IMR-90 (cell line): ENCODE data around the gene FOXI1. TPM values are rescaled to one million over a fixed set of nuclear protein-coding genes. Genes with fewer than 3 reads are reported as not detected.

Experiments
- ATAC-seq: fragments of 200-7000 bp; cut with Tn5 transposase; 2 replicates; pipeline ENCODE4 v1.9.1; 2020; ENCODE audit warnings: low read depth, mild to moderate bottlenecking, moderate library complexity
- Bru-seq: library from RNA; stranded (reverse); fragments of 400-500 nt; gene quantifications from one replicate; lab custom pipeline; 2021; lab: Mats Ljungman, UMichigan
- BruChase-seq, 2 experiments: library from RNA; stranded (reverse); fragments of 400-500 nt; gene quantifications; one replicate each; lab custom pipeline; 2021; lab: Mats Ljungman, UMichigan
- BruUV-seq: library from RNA; stranded (reverse); fragments of 400-500 nt; replicated peaks from 2 replicates; lab custom pipeline; 2021; lab: Mats Ljungman, UMichigan
- CTCF ChIA-PET: fragments of 300-600 bp; formaldehyde crosslinking; extraction: SDS; loops from one replicate; lab custom pipeline; 2021; ENCODE audit warnings: antibody characterized with exemption; lab: Yijun Ruan, JAX
- POLR2A ChIA-PET: fragments of 300-600 bp; sonication (Branson Sonifier 250); formaldehyde crosslinking; loops from one replicate; lab custom pipeline; 2022; ENCODE audit warnings: antibody characterized with exemption; ENCODE audit not compliant: unreplicated experiment; lab: Charles Lee
- DNase-seq: peaks from one replicate; pipeline ENCODE4 v3.0.0; 2013
- H2AFZ ChIP-seq: replicated peaks from 2 replicates; pipeline ENCODE3; 2013; ENCODE audit warnings: low read length, mild to moderate bottlenecking; ENCODE audit not compliant: poor library complexity
- H2AK5ac ChIP-seq: 2 replicates; pipeline ENCODE4 v1.6.1; 2013; ENCODE audit warnings: low read depth, low read length, inconsistent platforms
- H2AK9ac ChIP-seq: replicated peaks from 2 replicates; pipeline ENCODE3; 2013; ENCODE audit warnings: mild to moderate bottlenecking, low read depth, low read length, moderate library complexity; ENCODE audit not compliant: poor library complexity
- H2BK120ac ChIP-seq: 2 replicates; pipeline ENCODE4 v1.6.1; 2013; ENCODE audit warnings: low read depth, low read length, inconsistent platforms
- H2BK15ac ChIP-seq: 3 replicates; pipeline ENCODE4 v1.6.1; 2013; ENCODE audit warnings: low read depth, low read length, inconsistent platforms
- H2BK20ac ChIP-seq: 2 replicates; pipeline ENCODE4 v1.6.1; 2013; ENCODE audit warnings: low read depth, mild to moderate bottlenecking, inconsistent platforms, low read length, moderate library complexity
- H2BK5ac ChIP-seq: 2 replicates; pipeline ENCODE4 v1.6.1; 2013; ENCODE audit warnings: mild to moderate bottlenecking, low read depth, low read length, inconsistent platforms; ENCODE audit not compliant: poor library complexity, severe bottlenecking
- H3K14ac ChIP-seq: replicated peaks from 2 replicates; pipeline ENCODE4 v1.6.1; 2013; ENCODE audit warnings: low read depth, low read length, inconsistent platforms
- H3K18ac ChIP-seq: 2 replicates; pipeline ENCODE4 v1.6.1; 2013; ENCODE audit warnings: low read depth, low read length, control low read depth
- H3K23ac ChIP-seq: 2 replicates; pipeline ENCODE4 v1.6.1; 2013; ENCODE audit warnings: low read depth, low read length, inconsistent platforms
- H3K27ac ChIP-seq: 2 replicates; pipeline ENCODE4 v1.5.1; 2013; ENCODE audit warnings: mild to moderate bottlenecking, control low read depth, low read length; ENCODE audit not compliant: insufficient read depth
- H3K27me3 ChIP-seq: 2 replicates; pipeline ENCODE4 v1.6.1; 2013; ENCODE audit warnings: low read length; ENCODE audit not compliant: control insufficient read depth, insufficient read depth
- H3K36me3 ChIP-seq: 2 replicates; pipeline ENCODE4 v1.6.1; 2013; ENCODE audit warnings: low read length, mixed read lengths; ENCODE audit not compliant: control insufficient read depth, insufficient read depth
- H3K4ac ChIP-seq: 2 replicates; pipeline ENCODE4 v1.6.1; 2013; ENCODE audit warnings: low read depth, low read length, inconsistent platforms
- H3K4me1 ChIP-seq: 2 replicates; pipeline ENCODE4 v1.6.1; 2013; ENCODE audit warnings: low read length, mixed read lengths; ENCODE audit not compliant: control insufficient read depth, insufficient read depth
- H3K4me2 ChIP-seq: 2 replicates; pipeline ENCODE4 v1.6.1; 2013; ENCODE audit warnings: low read depth, mild to moderate bottlenecking, control low read depth, low read length, moderate library complexity
- H3K4me3 ChIP-seq: 2 replicates; pipeline ENCODE4 v1.5.1; 2013; ENCODE audit warnings: low read depth, mild to moderate bottlenecking, control low read depth, low read length, moderate library complexity; ENCODE audit not compliant: insufficient read depth
- H3K56ac ChIP-seq: 2 replicates; pipeline ENCODE4 v1.6.1; 2013; ENCODE audit warnings: low read length, inconsistent platforms; ENCODE audit not compliant: insufficient read depth; ENCODE audit errors: extremely low read depth
- H3K79me1 ChIP-seq, 2 experiments: 2 replicates each; pipeline ENCODE4 v1.6.1; 2013; ENCODE audit warnings: low read length in 2 of 2, inconsistent platforms in 1 of 2, low read depth in 1 of 2
- H3K9ac ChIP-seq: 2 replicates; pipeline ENCODE4 v1.6.1; 2013; ENCODE audit warnings: low read depth, low read length, control low read depth
- H3K9me1 ChIP-seq: 2 replicates; pipeline ENCODE4 v1.6.1; 2013; ENCODE audit warnings: low read length, inconsistent platforms; ENCODE audit not compliant: insufficient read depth
- H3K9me3 ChIP-seq: 2 replicates; pipeline ENCODE4 v1.6.1; 2013; ENCODE audit warnings: low read length; ENCODE audit not compliant: control insufficient read depth, insufficient read depth
- H4K20me1 ChIP-seq: 2 replicates; pipeline ENCODE4 v1.6.1; 2013; ENCODE audit warnings: low read length, inconsistent platforms; ENCODE audit not compliant: insufficient read depth
- H4K5ac ChIP-seq: 2 replicates; pipeline ENCODE4 v1.6.1; 2013; ENCODE audit warnings: mild to moderate bottlenecking, low read depth, low read length, control low read depth
- H4K8ac ChIP-seq, 2 experiments: 2 replicates each; pipeline ENCODE4 v1.6.1; 2013; ENCODE audit warnings: low read depth in 2 of 2, low read length in 2 of 2, control low read depth in 1 of 2, inconsistent platforms in 1 of 2
- H4K91ac ChIP-seq: 2 replicates; pipeline ENCODE4 v1.6.1; 2013; ENCODE audit warnings: low read depth, low read length, inconsistent platforms; ENCODE audit not compliant: insufficient read depth
- CTCF ChIP-seq: conservative IDR thresholded peaks from 2 replicates; pipeline ENCODE4 v1.5.1; 2012; ENCODE audit warnings: mild to moderate bottlenecking, low read depth, low read length, improper control_type of control experiment
- ELK1 ChIP-seq: fragments of 150-350 bp; IDR thresholded peaks from 2 replicates; pipeline ENCODE4 v1.6.1; 2016; ENCODE audit warnings: low read depth, mild to moderate bottlenecking, low read length, moderate library complexity, borderline replicate concordance
- WGBS, 2 experiments: methylation state at CpG; one replicate each; pipeline versions ENCODE4 v1.1.5 to v1.1.7; 2013; ENCODE audit warnings: missing lambda C conversion rate in 2 of 2; ENCODE audit not compliant: insufficient read length in 1 of 2; ENCODE audit errors: extremely low coverage in 2 of 2; 5-methylcytosine and 5-hydroxymethylcytosine counted together
- dilution Hi-C: fragments of 300-500 bp; cut with HindIII; formaldehyde crosslinking; loops from one replicate; pipeline ENCODE4 v1.14.3; 2018; ENCODE audit warnings: low sequenced_read_pairs; ENCODE audit not compliant: unreplicated experiment
- in situ Hi-C: fragments of 300-500 bp; cut with MboI; formaldehyde crosslinking; loops from 3 replicates; pipeline ENCODE4 v1.14.3; 2019; ENCODE audit warnings: low sequenced_read_pairs, inconsistent platforms, mixed read lengths
- intact Hi-C: fragments of 100-400 bp; cut with micrococcal nuclease; formaldehyde crosslinking; loops from 2 replicates; pipeline ENCODE4 v1.10.0; 2022
- long read RNA-seq: library from polyadenylated mRNA; unstranded; transcript quantifications from one replicate; pipeline ENCODE4 v2.0.0, GENCODE V29; 2021; ENCODE audit not compliant: unreplicated experiment
- polyA plus RNA-seq, 3 experiments: library from polyadenylated mRNA; depleted of rRNA; stranded (reverse); fragments of >200 nt; gene quantifications; 2 replicates each; pipeline ENCODE4 v1.2.3, GENCODE V29; 2012; ENCODE audit warnings: low replicate concordance in 1 of 3
- total RNA-seq: library from RNA; depleted of rRNA; stranded (reverse); fragments of >200 nt; gene quantifications from 2 replicates; pipeline ENCODE4 v1.2.3, GENCODE V29; 2012; rRNA removed
- TF ChIP-seq, protein P1 (sequence below): fragments of 150-350 bp; IDR thresholded peaks from 2 replicates; pipeline ENCODE4 v1.6.1; 2017; ENCODE audit warnings: mild to moderate bottlenecking, antibody characterized with exemption, low read length, low read depth

FOXI1 gene
- total RNA-seq (not detected in 2 replicates), polyA plus RNA-seq (2012; rRNA removed) (not detected in 2 replicates), Bru-seq, nascent RNA (not detected), BruChase-seq, experiment 1, labeled RNA remaining after a 6-hour chase (not detected), BruChase-seq, experiment 2, labeled RNA remaining after a 2-hour chase (percentile 13 among the genes with signal in this experiment)
- not detected in 2 replicates for polyA plus RNA-seq (2012; cell fraction: cytosol; rRNA removed)
- polyA plus RNA-seq (2012; cell fraction: nucleus; rRNA removed; ENCODE audit: low replicate concordance): not detected in 2 replicates
- long read RNA-seq: 0 reads

DNA sequence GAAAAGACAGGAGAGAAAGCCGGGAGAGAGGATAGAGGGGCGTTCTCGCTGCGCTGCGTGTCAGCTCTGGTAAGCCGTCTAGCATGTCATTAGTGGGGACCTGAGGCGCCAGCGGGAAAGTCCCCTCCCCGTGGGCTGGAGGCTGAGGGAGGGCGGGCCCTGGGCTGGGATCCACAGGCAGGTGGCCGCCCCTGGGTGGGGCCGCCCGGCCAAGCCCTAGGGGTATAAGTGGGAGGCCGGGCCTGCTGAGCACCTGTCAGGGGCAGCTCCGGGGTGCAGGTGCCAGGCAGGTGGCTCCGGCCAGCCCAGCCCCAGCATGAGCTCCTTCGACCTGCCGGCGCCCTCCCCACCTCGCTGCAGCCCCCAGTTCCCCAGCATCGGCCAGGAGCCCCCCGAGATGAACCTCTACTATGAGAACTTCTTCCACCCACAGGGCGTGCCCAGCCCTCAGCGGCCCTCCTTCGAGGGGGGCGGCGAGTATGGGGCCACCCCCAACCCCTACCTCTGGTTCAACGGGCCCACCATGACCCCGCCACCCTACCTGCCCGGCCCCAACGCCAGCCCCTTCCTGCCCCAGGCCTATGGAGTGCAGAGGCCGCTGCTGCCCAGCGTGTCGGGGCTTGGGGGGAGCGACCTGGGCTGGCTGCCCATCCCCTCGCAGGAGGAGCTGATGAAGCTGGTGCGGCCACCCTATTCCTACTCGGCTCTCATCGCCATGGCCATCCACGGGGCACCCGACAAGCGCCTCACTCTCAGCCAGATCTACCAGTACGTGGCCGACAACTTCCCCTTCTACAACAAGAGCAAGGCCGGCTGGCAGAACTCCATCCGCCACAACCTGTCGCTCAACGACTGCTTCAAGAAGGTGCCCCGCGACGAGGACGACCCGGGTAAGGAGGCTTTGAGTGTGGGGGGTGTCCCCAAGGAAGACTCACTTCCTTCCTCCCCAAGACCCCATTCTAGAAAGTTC lies at the start of gene FOXI1:
Gene FOXI1, plus strand, starts transcription at position 256 of the 970 bp plus-strand sequence. Its CDS starts 61 bp downstream, at position 317.
- no peak within 1 kb of the TSS for H2BK20ac ChIP-seq
- WGBS, 2 experiments: 88% methylated on average over 9 of the region's 53 CpGs; no CpG with 5 or more reads in 1 of the 2 experiments
- no peak within 1 kb of the TSS for H4K91ac ChIP-seq
- POLR2A ChIA-PET: no interaction called here
- H3K27me3 ChIP-seq: no peaks in the 10 kb centered on the region; the same call in 1 of the 2 replicates
- no peaks in the 10 kb centered on the region for H4K20me1 ChIP-seq
- no peak within 1 kb of the TSS for H2BK15ac ChIP-seq
- no TSS peak for BruUV-seq
- intact Hi-C loops (no loop called here), dilution Hi-C loops (no loop called here), in situ Hi-C loops (no loop called here)
- no peak within 1 kb of the TSS for H3K9ac ChIP-seq
- ATAC-seq (no peak), DNase-seq (no peak)
- no peak within 1 kb of the TSS for H3K18ac ChIP-seq
- CTCF ChIA-PET: no interaction called here
- no peak within 1 kb of the TSS for H3K4me2 ChIP-seq
- H3K9me1 ChIP-seq: no peaks in the 10 kb centered on the region
- H3K9me3 ChIP-seq: no peaks in the 10 kb centered on the region
- no peak within 1 kb of the TSS for H3K56ac ChIP-seq
- no peak for TF ChIP-seq ELK1
- TF ChIP-seq CTCF: no peak
- TF ChIP-seq, protein P1, sequence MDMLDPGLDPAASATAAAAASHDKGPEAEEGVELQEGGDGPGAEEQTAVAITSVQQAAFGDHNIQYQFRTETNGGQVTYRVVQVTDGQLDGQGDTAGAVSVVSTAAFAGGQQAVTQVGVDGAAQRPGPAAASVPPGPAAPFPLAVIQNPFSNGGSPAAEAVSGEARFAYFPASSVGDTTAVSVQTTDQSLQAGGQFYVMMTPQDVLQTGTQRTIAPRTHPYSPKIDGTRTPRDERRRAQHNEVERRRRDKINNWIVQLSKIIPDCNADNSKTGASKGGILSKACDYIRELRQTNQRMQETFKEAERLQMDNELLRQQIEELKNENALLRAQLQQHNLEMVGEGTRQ: no peak
- H3K27ac ChIP-seq: no peak within 1 kb of the TSS
- no peak within 1 kb of the TSS for H3K4me3 ChIP-seq
- no peak within 1 kb of the TSS for H3K4ac ChIP-seq
- no peaks in the 10 kb centered on the region for H3K79me1 ChIP-seq
- no peaks in the 10 kb centered on the region for H3K36me3 ChIP-seq
- H2AFZ ChIP-seq: no peak within 1 kb of the TSS
- H3K4me1 ChIP-seq: no peaks in the 10 kb centered on the region
- H3K14ac ChIP-seq: no peak within 1 kb of the TSS
- no peak within 1 kb of the TSS for H2AK9ac ChIP-seq
- H4K8ac ChIP-seq: no peak within 1 kb of the TSS
- no peak within 1 kb of the TSS for H2BK5ac ChIP-seq
- no peak within 1 kb of the TSS for H2BK120ac ChIP-seq
- no peak within 1 kb of the TSS for H3K23ac ChIP-seq
- no peak within 1 kb of the TSS for H4K5ac ChIP-seq
- H2AK5ac ChIP-seq: no peak within 1 kb of the TSS
